B cell (primary cell): ENCODE results near the gene LRATD1.

ENCODE experiments used
- EZH2 ChIP-seq: IDR thresholded peaks from 2 replicates; pipeline ENCODE4 v1.6.1; 2012; ENCODE audit warnings: borderline replicate concordance, low read depth, mild to moderate bottlenecking, moderate library complexity, low read length; ENCODE audit not compliant: insufficient read depth, poor library complexity, severe bottlenecking
- TF ChIP-seq, protein P1 (sequence below): fragments of 200-600 bp; IDR thresholded peaks from one replicate; pipeline ENCODE4 v1.8.0; 2022; ENCODE audit warnings: antibody characterized with exemption, mild to moderate bottlenecking

DNA sequence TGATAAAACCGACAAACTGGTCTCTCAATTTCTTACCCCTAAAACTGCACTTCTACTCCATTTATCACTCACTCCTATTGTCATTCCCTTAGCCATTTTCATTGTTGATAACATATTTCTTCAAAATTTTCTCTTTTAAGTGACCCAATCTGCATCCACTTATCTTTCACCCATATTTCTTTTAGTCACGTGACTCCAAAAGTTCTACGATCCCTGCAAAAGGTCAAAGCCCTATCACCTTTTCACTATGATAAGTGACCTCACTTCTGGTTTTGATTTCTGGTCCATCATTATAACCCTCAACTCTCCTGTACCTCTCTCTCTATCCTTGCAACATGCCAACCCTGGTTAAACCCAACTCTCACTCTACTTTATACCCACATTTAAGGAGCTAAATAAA is 49.1 kb downstream of the LRATD1 start:
- no peak for TF ChIP-seq EZH2
- TF ChIP-seq, protein P1, sequence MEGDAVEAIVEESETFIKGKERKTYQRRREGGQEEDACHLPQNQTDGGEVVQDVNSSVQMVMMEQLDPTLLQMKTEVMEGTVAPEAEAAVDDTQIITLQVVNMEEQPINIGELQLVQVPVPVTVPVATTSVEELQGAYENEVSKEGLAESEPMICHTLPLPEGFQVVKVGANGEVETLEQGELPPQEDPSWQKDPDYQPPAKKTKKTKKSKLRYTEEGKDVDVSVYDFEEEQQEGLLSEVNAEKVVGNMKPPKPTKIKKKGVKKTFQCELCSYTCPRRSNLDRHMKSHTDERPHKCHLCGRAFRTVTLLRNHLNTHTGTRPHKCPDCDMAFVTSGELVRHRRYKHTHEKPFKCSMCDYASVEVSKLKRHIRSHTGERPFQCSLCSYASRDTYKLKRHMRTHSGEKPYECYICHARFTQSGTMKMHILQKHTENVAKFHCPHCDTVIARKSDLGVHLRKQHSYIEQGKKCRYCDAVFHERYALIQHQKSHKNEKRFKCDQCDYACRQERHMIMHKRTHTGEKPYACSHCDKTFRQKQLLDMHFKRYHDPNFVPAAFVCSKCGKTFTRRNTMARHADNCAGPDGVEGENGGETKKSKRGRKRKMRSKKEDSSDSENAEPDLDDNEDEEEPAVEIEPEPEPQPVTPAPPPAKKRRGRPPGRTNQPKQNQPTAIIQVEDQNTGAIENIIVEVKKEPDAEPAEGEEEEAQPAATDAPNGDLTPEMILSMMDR = no peak
